GM19455 (cell line): ENCODE data around the gene PRKCB.
A peak's percentile ranks its signal among the peaks of the same experiment; 100 is the strongest.

ENCODE experiments used
- ATAC-seq: cut with Tn5 transposase; IDR thresholded peaks from one replicate; pipeline ENCODE4 v1.9.1; 2021; ENCODE audit not compliant: unreplicated experiment

Gene PRKCB

GRCh38 chr16:24036038-24036543 lies 200.3 kb downstream of the PRKCB start:
- no peak for ATAC-seq

DNA sequence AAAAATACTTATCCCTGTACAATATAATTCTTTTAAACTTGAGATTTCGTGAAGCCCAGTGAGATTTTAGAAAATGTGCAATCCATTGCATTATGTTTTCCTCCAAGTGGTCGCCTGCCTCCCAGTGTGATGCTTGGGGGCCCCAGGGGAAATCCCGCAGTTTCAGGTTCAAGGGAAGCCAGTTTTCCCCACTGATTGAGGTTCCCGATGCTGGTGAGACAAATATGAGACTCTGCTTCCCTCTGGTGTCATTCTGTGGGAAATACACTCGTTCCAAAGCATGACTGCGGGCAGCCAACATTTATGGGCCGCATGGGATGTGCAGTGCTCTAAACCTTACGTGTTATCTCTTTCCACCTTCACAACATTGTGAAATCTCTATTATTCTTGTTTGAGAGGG lies 200.8 kb downstream of the PRKCB start:
- no peak for ATAC-seq

- ATAC-seq = no peak
Observed at GRCh38 chr16:24037335-24037734, 201.6 kb downstream of the PRKCB start.

GRCh38 chr16:24041834-24042631 lies 206.2 kb downstream of the PRKCB start:
- ATAC-seq = peak; percentile 61

DNA sequence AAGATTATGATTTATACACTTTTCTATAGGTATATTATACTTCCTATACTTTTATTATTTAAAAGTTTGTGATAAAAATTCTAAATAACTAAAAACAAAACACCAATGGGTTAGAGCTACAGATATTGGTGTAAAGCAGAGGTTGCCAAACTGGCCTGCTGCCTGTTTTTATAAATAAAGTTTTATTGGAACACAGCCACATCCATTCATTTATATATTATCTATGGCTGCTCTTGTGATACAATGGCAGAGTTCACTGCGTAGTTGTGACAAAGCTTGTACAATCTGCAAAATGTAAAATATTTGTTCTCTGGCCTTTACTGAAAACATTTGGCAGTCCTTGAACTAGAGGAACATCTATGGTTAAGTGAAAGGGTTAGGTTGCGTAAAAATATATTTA lies 208.7 kb downstream of the PRKCB start:
- no peak for ATAC-seq

GRCh38 chr16:24045641-24046040 lies 209.9 kb downstream of the PRKCB start:
- no peak for ATAC-seq

GRCh38 chr16:24046442-24046841 lies 210.7 kb downstream of the PRKCB start:
- ATAC-seq = no peak

DNA sequence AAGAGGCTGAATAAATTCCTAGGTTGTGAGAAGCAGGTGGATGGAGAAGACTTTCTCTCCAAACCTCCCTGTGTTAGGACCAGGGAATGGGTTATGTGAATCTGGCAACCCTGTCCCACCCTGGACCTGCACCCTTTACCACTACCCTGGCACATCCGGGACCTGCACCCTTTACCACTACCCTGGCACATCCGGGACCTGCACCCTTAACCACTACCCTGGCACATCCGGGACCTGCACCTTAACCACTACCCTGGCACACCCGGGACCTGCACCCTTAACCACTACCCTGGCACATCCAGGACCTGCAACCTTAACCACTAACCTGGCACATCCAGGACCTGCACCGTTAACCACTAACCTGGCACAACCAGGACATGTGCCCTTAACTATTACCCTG lies 213.3 kb downstream of the PRKCB start:
- no peak for ATAC-seq

- ATAC-seq = no peak
Observed at GRCh38 chr16:24051125-24051524, 215.3 kb downstream of the PRKCB start.

DNA sequence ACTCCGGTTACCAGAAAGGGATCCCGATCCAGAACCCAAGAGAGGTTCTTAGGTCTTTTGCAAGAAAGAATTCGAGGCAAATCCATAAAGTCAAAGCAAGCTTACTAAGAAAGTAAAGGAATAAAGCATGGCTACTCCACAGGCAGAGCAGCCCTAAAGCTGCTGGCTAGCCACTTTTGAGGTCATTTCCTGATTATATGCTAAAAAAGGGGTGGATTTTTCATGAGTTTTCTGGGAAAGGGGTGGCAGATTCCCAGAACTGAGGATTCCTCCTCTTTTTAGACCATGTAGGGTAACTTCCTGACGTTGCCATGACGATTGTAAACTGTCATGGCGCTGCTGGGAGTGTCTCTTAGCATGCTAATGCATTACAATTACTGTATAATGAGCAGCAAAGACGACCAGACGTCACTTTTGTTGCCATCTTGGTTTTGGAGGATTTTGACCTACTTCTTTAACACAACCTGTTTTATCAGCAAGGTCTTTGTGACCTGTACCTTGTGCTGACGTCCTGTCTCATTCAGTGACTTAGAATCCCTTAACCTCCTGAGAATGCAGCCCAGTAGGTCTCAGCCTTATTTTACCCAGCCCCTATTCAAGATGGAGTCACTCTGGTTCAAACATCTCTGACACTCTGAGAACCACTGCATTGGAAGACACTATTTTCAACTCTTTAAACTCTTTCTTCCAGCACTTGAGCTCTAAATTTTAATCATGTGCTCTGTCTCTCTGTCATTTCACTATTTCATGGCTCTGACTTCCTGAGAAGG lies 216.7 kb downstream of the PRKCB start:
- ATAC-seq = no peak

DNA sequence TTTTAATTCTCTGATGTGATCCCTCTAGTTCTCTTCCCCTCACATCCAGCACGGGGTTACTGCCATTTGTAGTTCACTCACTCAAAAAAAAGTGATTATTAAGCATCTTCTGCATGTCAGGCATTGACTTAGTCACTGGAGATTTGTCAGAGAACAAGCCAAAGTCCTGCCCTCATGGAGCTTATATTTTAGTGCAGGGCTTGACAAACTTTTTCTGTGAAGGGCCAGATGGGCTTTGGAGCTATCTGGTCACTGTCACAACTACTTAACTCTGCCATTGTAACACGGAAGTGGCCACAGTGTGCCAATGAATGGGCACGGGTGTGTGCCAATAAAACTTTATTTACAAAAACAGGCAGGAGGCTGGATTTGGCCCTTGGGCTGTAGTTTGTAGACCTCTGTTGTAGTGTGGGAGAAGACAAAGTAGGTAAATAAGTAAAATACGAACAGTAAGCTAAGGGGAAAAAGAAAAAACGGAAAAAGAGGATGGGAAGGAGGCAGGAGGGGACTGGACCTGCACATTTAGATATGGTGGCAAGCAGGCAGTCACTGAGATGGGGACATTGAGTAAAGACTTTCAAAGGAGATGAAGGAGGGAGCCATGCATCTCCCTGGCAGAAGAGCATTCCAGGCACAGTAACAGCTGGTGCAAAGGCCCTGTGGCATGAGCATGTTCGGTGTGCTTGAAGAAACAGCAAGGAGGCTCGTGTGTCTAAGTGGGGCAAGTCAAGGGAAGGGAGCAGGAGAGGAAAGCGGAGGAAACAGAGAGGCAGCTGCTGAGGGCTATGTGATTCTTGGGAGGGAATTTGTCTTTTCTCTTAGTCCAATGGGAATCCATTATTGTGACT lies 217.5 kb downstream of the PRKCB start:
- no peak for ATAC-seq

- no peak for ATAC-seq
Observed at GRCh38 chr16:24054741-24055491, 219.1 kb downstream of the PRKCB start.

DNA sequence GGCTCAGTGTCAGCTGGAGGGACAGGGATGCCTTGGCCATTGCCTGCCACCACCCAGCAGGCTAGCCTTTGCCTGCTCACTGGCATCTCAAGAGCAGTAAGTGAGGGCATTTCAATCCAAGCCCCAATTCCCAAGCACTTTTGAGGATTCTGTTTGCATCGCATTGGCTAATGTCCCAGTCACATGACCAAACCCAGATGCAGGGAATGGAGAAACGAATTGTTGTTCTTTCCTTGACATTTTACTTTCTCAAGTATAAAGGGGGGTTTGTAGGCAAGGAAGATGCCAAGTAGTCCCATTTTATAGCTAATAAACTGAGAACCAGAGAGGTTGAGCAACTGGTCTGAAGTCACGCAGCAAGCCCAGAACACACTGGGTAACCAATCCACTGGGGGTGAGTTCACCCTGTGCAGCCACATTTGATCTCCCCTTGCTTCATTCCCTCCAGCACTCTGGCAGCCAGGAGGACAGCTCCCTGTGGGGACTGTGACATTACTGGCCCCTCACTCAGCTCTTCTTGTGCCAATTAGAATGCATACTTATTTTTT lies 226.6 kb downstream of the PRKCB start:
- ATAC-seq = no peak

- ATAC-seq = no peak
Observed at GRCh38 chr16:24069036-24069590, 233.3 kb downstream of the PRKCB start.

DNA sequence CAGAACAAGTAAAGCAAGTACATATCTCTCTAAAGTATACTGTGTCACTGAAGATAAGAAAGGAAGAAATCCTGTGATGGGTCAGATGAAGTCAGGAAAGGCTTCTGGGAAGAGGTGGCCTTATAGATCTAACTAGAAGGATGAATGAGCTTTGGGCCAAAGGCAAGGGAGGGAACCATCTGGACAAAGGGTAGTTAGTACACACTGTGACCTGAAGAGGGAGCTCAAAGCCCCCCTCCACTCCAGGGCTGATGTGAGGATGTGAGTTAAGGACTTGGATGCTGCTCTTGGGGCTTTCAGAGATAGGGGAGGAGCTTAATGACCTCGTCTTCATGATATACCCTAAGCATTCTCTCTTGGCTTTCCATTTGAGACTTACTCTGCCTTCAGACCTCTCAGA lies 235.1 kb downstream of the PRKCB start:
- no peak for ATAC-seq

DNA sequence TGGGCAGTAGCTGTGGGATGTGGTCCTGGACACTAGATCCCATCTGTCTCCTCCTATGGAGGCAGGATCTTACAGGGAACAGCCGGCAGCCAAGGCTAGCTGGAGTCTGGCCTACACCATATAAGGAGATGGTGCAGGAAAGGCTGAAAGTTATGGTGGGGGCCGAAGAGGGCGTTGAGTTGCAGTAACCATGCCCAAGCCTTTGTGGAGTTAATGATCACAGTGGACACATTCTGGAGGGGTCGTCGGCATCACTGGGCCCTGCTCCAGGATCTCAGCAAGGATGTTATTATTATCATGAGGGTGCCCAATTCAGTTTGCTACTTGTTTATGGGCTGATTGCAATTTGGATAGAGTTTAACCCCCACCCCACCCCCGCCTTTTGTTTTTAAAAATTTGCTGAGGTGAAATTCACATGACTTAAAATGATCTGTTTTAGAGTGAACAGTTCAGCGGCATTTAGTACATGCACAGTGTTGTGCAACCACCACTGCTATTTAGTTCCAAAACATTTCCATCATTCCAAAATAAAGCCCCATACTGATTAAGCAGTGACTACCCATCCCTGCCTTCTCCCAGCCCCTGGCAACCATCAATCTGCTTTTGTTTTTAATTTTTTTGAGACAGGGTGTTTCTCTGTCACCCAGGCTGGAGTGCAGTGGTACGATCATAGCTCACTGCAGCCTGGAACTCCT lies 236.0 kb downstream of the PRKCB start:
- no peak for ATAC-seq

DNA sequence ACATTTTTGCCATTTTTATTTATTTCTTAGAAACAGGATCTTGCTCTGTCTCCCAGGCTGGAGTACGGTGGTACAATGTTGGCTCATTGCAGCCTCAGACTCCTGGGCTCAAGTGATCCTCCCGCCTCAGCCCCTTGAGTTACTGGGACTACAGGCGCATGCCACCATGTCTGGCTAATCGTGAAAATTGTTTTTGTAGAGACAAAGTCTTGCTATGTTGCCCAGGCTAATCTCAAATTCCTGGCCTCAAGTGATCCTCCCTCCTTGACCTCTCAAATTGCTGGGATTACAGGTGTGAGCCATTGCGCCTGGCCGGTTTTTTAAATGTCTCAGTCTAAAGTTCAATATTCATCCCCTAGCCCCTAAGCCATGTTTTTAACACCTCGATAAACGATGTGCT lies 237.5 kb downstream of the PRKCB start:
- no peak for ATAC-seq

DNA sequence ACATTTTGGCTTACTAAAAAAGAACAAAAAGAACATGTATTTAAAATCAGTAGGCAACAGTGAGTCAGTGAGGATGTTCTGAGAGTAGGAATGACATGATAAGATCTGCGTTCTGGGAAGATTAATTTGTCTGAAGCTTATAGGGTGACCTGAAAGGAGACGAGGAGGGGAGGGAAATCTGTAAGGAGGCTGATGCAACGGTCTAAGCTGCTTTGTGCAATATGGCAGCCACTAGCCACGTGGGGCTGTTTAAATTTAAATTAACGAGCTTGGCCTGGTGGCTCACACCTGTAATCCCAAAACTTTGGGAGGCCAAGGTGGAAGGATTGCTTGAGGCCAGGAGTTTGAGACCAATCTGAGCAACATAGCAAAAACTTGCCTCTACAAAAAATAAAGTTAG lies 238.8 kb downstream of the PRKCB start:
- no peak for ATAC-seq

DNA sequence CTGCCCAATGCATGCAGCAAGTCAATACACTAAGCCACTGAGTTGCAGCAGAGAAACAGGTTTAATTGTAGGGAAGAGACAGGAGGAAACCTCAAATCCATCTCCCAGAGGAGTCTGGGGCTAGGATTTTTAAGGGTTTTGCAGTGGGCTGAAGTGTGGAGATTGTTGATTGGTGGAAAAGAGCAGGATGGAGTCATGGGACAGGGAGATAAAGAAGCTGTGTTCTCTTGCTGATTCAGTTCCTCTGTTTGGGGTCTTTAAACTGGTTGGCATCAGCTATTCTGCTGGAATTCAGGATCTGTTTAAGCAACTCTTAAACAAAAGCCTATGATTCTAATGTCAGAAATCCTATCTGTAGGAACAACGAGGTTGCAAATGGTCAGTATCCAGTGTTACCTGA lies 239.5 kb downstream of the PRKCB start:
- ATAC-seq = no peak
